Right lobe of liver (tissue), 6 donors: Measurements from ENCODE around the gene IRF9. TPM values are rescaled to one million over a fixed set of nuclear protein-coding genes. Genes with fewer than 3 reads are reported as not detected.

Experiments
- ATAC-seq, 4 donors: fragments of 200-7000 bp; cut with Tn5 transposase; one replicate each; pipeline ENCODE4 v1.9.1; 2020; ENCODE audit warnings: mild to moderate bottlenecking in 4 of 4, moderate library complexity in 4 of 4
- DNase-seq, 3 donors: peaks; one replicate each; pipeline ENCODE4 v3.0.0-alpha.2; 2020
- H3K27ac ChIP-seq, 3 donors: fragments of 200-600 bp; one replicate each; pipeline ENCODE4 v1.8.0; 2022
- H3K27me3 ChIP-seq, 2 donors: fragments of 200-600 bp; one replicate each; pipeline ENCODE4 v1.8.0; 2022
- H3K36me3 ChIP-seq, 4 donors: fragments of 200-600 bp; sonication (generic) in 1 of 4; one replicate each; pipeline versions ENCODE4 v1.5.1 to v1.8.0; 2017 to 2022; ENCODE audit warnings: control low read depth in 1 of 4
- H3K4me1 ChIP-seq, 4 donors: fragments of 200-600 bp; sonication (generic) in 1 of 4; one replicate each; pipeline versions ENCODE4 v1.5.1 to v1.8.0; 2017 to 2022; ENCODE audit warnings: control low read depth in 1 of 4
- H3K4me3 ChIP-seq, 3 donors: fragments of 200-600 bp; one replicate each; pipeline ENCODE4 v1.8.0; 2022
- H3K9me3 ChIP-seq, 4 donors: fragments of 200-600 bp; sonication (generic) in 1 of 4; one replicate each; pipeline versions ENCODE4 v1.5.1 to v1.8.0; 2017 to 2022; ENCODE audit warnings: control low read depth in 1 of 4
- POLR2A ChIP-seq: fragments of 450-650 bp; IDR thresholded peaks from one replicate; pipeline ENCODE4 v1.6.1; 2017; ENCODE audit warnings: antibody characterized with exemption, mild to moderate bottlenecking
- WGBS: methylation state at CpG from one replicate; pipeline ENCODE4 v1.1.6; 2018; ENCODE audit warnings: low coverage, low lambda C conversion rate; ENCODE audit not compliant: insufficient coverage; ENCODE audit errors: missing lambda C conversion rate; 5-methylcytosine and 5-hydroxymethylcytosine counted together
- intact Hi-C, 2 donors: fragments of 100-400 bp; cut with DNase I; formaldehyde crosslinking; loops; one replicate each; pipeline versions ENCODE4 v1.11.2 to v1.14.1; 2022
- total RNA-seq, 6 experiments: library from RNA; depleted of rRNA in 2 of 6; stranded (reverse); fragments of >200 nt in 2 of 6; fragmentation: NEBNext Ultra II Directional in 3 of 6; extraction: Animal tissue kit (Norgen Biotek cat#: 25700) in 3 of 6; gene quantifications; one replicate each; pipeline versions ENCODE4 v1.1.0 to v1.2.4, GENCODE V29; 2016 to 2023
- TF ChIP-seq, protein P1 (sequence below), 4 donors: fragments of 200-600 bp in 3 of 4; fragments of 450-650 bp in 1 of 4; IDR thresholded peaks; one replicate each; pipeline versions ENCODE4 v1.5.1 to v1.8.0; 2016 to 2022; ENCODE audit warnings: antibody characterized with exemption in 4 of 4, mild to moderate bottlenecking in 2 of 4
- donor health status: DM: no; HTN: yes; CAD: no.
- donor health status: DM: no; HTN: no; CAD: no.
- donor health status: DM: no; HTN: no; CAD: no.
- donor health status: DM: no; HTN: yes; CAD: no.
- donor health status: DM: no; HTN: yes; CAD: no.

IRF9 gene
- total RNA-seq, 6 experiments from 2014 or later: 17.4 to 66.6 (median 37.2) TPM

DNA sequence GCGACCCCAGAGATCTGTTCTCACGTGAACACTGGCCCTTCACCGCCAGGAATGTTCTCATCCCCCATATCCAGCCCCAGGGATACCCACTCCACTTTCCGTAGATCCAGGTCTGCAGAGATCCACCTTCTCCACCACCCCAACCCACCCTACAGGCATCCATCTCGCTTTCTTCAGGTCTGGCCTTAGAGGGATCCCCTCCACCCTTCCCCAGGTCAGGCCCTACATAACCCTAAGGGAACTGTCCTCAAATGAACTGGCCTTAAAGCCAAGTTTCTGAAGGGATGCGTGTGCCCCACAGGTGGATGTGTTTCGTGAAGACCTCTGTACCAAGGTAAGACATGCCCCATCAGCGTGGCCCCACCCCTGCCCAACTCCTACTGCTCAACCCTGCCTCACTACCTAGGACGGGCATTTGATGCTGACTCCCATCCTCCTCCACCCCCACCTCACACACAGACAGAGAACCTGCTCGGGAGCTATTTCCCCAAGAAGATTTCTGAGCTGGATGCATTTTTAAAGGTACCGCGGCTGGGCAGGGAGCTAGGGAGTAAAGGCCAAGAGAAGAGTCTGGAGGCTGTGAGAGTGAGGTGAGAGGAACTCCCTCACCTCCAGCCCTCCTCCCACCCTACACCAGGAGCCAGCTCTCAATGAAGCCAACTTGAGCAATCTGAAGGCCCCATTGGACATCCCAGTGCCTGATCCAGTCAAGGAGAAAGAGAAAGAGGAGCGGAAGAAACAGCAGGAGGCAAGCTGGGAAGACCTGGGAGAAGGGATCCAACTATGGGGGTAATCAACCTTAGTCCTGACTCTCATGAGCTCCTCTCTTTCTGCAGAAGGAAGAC, 24.2 kb upstream of the IRF9 start:
- peaks cover 0 to 44% (median 9%) of the 10 kb centered on the region in 4 donors for H3K4me1 ChIP-seq
- no peaks in the 10 kb centered on the region for H3K27me3 ChIP-seq
- 19% methylated on average over 11 of the region's 13 CpGs for WGBS
- no peak for DNase-seq
- H3K36me3 ChIP-seq: peaks cover 0 to 21% (median 4%) of the 10 kb centered on the region in 4 donors
- ATAC-seq: no peak
- no peak for TF ChIP-seq POLR2A
- TF ChIP-seq, protein P1, sequence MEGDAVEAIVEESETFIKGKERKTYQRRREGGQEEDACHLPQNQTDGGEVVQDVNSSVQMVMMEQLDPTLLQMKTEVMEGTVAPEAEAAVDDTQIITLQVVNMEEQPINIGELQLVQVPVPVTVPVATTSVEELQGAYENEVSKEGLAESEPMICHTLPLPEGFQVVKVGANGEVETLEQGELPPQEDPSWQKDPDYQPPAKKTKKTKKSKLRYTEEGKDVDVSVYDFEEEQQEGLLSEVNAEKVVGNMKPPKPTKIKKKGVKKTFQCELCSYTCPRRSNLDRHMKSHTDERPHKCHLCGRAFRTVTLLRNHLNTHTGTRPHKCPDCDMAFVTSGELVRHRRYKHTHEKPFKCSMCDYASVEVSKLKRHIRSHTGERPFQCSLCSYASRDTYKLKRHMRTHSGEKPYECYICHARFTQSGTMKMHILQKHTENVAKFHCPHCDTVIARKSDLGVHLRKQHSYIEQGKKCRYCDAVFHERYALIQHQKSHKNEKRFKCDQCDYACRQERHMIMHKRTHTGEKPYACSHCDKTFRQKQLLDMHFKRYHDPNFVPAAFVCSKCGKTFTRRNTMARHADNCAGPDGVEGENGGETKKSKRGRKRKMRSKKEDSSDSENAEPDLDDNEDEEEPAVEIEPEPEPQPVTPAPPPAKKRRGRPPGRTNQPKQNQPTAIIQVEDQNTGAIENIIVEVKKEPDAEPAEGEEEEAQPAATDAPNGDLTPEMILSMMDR (IDR thresholded peaks at IDR 0.05): no peak
- intact Hi-C loops: no loop called here
- no peaks in the 10 kb centered on the region for H3K9me3 ChIP-seq
- H3K27ac ChIP-seq: peak overlapping the region; percentile 87 to 98 (median 94)
- peak overlapping the region; percentile 95 to 99 (median 98) for H3K4me3 ChIP-seq

DNA sequence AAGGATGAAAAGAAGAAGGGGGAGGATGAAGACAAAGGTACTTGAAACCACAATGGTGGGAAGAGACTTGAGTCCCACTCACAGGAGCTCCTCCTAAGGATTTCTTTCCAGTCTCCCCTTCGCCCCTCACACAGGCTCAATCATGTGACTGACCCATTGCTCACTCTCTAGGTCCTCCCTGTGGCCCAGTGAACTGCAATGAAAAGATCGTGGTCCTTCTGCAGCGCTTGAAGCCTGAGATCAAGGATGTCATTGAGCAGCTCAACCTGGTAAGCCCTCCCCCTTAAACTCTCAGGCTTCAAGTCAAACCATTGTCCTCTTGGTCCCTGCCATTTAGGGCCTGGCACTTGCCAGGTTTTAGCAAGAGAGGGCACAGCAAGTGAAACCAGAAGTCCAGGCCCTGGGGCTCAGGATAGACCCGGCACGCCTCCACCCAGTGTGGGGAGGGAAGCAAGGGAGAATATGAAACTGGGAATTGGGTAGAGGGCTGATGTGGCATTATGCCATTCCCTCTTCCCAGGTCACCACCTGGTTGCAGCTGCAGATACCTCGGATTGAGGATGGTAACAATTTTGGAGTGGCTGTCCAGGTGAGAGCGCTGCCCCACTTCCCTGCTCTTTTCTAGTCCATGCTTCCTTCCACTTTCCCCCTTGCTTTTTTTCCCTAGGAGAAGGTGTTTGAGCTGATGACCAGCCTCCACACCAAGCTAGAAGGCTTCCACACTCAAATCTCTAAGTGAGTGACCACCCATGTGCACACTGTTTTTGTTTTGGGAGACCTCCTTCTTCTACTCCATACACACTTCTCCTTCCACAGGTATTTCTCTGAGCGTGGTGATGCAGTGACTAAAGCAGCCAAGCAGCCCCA, 23.3 kb upstream of the IRF9 start:
- intact Hi-C loops: no loop called here
- Histone ChIP-seq H3K4me1 (peaks cover 0 to 41% (median 7%) of the 10 kb centered on the region in 4 donors), H3K27me3 (no peaks in the 10 kb centered on the region), H3K9me3 (no peaks in the 10 kb centered on the region), H3K27ac (no peak overlapping the region), H3K36me3 (peaks cover 0 to 21% (median 4%) of the 10 kb centered on the region in 4 donors), H3K4me3 (no peak overlapping the region)
- 83% methylated on average over 4 of the region's 8 CpGs for WGBS
- DNase-seq (no peak), ATAC-seq (no peak)
- TF ChIP-seq, protein P1 (IDR thresholded peaks at IDR 0.05): no peak
- no peak for TF ChIP-seq POLR2A

DNA sequence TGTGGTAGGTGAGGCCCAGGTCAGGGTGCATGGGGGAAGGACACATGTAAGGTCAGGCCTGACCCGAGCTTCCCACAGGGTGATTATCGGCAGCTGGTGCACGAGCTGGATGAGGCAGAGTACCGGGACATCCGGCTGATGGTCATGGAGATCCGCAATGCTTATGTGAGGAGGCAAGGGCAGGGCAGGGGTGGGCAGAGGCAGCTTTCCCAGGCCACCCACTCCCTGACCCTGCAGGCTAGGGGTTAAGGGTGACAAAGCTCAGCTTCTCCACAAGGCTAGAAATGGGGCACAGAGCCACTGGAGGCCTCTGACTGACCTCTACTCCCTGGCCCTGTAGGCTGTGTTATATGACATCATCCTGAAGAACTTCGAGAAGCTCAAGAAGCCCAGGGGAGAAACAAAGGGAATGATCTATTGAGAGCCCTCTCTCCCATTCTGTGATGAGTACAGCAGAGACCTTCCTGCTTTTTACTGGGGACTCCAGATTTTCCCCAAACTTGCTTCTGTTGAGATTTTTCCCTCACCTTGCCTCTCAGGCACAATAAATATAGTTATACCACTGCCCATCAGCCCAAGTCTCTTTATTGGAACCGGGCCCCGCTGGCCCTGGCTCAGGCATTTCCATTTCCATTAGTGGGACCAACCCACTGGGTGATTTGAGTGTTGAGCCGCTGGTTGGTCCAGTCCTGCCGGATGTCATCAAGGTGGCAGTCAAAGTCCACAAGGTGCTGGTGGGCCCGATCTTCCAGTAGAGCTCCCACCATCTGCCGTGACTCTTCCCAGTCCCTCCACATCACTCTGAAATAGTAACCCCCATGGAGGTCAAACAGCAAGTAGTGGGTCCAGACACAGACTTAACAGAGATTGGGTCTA, 22.4 kb upstream of the IRF9 start:
- peaks cover 0 to 41% (median 6%) of the 10 kb centered on the region in 4 donors for H3K4me1 ChIP-seq
- H3K36me3 ChIP-seq: peaks cover 0 to 23% (median 4%) of the 10 kb centered on the region in 4 donors
- no peaks in the 10 kb centered on the region for H3K27me3 ChIP-seq
- ATAC-seq (no peak), DNase-seq (no peak)
- TF ChIP-seq, protein P1 (IDR thresholded peaks at IDR 0.05): no peak
- TF ChIP-seq POLR2A: no peak
- no peak overlapping the region for H3K4me3 ChIP-seq
- WGBS: 78% methylated on average over 10 of the region's 13 CpGs
- H3K27ac ChIP-seq: no peak overlapping the region
- no peaks in the 10 kb centered on the region for H3K9me3 ChIP-seq
- intact Hi-C loops: no loop called here

DNA sequence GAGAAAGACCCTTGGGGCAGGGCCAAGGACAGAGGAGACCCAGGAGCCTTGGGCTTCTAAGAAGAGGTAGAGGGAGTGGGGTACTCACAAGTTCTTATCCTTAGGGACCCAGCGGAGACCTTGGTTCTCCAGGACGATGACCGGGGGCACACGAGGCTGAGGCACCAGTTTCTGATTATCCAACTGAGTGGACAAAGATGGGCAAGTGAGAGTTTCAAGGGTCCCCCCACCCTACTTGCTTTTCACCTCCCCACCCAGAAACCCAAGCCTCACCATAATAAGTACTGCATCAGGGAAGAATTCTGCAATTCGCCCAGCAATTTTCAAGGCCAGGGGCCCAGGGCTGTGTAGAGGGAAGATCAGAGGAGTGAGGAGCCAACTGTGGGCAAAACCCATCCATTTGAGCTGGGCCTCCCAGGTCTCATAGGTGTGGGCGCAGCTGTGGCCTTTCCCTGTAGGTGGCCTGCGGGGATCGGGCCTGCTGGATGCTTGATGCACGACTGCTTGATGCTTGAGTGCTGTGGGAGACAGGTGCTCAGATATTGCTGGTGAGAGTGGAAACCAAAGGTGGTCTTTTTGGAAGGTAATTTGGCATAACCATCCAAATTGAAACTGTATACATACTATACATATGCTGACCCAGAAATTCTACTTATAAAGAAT, 21.7 kb upstream of the IRF9 start:
- peaks cover 0 to 30% (median 6%) of the 10 kb centered on the region in 4 donors for H3K36me3 ChIP-seq
- H3K9me3 ChIP-seq: no peaks in the 10 kb centered on the region
- H3K27ac ChIP-seq: peak overlapping the region in 1 of 3 donors; percentile 34
- DNase-seq (no peak), ATAC-seq (no peak)
- H3K4me1 ChIP-seq: peaks cover 0 to 41% (median 6%) of the 10 kb centered on the region in 4 donors
- WGBS: 82% methylated on average over 5 of the region's 9 CpGs
- TF ChIP-seq, protein P1 (IDR thresholded peaks at IDR 0.05): no peak
- no peak for TF ChIP-seq POLR2A
- H3K27me3 ChIP-seq: no peaks in the 10 kb centered on the region
- H3K4me3 ChIP-seq: peak overlapping the region in 1 of 3 donors; percentile 75
- intact Hi-C loops: no loop called here
